ENCODE results near the gene NSUN3.

DNA sequence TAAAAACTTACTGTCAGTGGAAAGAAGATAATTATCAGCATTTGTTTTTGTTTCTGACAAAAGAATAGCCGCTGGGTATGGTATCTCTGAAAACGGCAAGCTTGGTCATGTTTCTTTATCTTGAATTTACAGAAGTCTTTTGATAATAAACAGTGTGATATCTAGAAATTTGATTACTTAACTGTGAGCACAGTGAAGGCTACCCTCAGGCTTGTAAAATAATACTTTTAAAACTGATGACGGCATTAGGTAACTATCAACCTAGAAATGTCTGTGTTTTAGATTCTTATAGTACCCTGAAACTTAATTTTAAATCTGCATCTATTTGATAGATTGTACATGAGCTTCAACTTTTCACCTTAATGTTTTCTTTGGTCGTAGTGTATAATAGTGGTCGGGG lies 43.4 kb downstream of the NSUN3 start:
- TF ChIP-seq, protein P1, sequence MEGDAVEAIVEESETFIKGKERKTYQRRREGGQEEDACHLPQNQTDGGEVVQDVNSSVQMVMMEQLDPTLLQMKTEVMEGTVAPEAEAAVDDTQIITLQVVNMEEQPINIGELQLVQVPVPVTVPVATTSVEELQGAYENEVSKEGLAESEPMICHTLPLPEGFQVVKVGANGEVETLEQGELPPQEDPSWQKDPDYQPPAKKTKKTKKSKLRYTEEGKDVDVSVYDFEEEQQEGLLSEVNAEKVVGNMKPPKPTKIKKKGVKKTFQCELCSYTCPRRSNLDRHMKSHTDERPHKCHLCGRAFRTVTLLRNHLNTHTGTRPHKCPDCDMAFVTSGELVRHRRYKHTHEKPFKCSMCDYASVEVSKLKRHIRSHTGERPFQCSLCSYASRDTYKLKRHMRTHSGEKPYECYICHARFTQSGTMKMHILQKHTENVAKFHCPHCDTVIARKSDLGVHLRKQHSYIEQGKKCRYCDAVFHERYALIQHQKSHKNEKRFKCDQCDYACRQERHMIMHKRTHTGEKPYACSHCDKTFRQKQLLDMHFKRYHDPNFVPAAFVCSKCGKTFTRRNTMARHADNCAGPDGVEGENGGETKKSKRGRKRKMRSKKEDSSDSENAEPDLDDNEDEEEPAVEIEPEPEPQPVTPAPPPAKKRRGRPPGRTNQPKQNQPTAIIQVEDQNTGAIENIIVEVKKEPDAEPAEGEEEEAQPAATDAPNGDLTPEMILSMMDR (IDR thresholded peaks at IDR 0.05), result no peak
- TF ChIP-seq POLR2A (IDR thresholded peaks at IDR 0.05), result no peak

All from adrenal gland (tissue), 5 donors.